IPS-20b (cell line): ENCODE measurements around the gene FLNC.

Source experiments
- H3K27ac ChIP-seq: one replicate; pipeline ENCODE4 v1.5.1; 2013; ENCODE audit warnings: low read length
- H3K27me3 ChIP-seq: 2 replicates; pipeline ENCODE4 v1.6.1; 2013; ENCODE audit warnings: mild to moderate bottlenecking, low read length, inconsistent platforms; ENCODE audit not compliant: insufficient read depth
- H3K36me3 ChIP-seq: 2 replicates; pipeline ENCODE4 v1.6.1; 2013; ENCODE audit warnings: low read depth, mild to moderate bottlenecking, inconsistent platforms, low read length, moderate library complexity; ENCODE audit not compliant: insufficient read depth
- H3K4me1 ChIP-seq: 2 replicates; pipeline ENCODE4 v1.6.1; 2013; ENCODE audit warnings: mild to moderate bottlenecking, control low read depth, inconsistent platforms, low read length, moderate library complexity; ENCODE audit not compliant: insufficient read depth
- H3K4me3 ChIP-seq: 2 replicates; pipeline ENCODE4 v1.5.1; 2013; ENCODE audit warnings: mild to moderate bottlenecking, low read length, inconsistent platforms
- H3K9ac ChIP-seq: 2 replicates; pipeline ENCODE4 v1.6.1; 2013; ENCODE audit warnings: low read depth, mild to moderate bottlenecking, inconsistent platforms, low read length, moderate library complexity
- H3K9me3 ChIP-seq: 2 replicates; pipeline ENCODE4 v1.6.1; 2013; ENCODE audit warnings: mild to moderate bottlenecking, low read depth, low read length, inconsistent platforms; ENCODE audit not compliant: insufficient read depth

FLNC gene

DNA sequence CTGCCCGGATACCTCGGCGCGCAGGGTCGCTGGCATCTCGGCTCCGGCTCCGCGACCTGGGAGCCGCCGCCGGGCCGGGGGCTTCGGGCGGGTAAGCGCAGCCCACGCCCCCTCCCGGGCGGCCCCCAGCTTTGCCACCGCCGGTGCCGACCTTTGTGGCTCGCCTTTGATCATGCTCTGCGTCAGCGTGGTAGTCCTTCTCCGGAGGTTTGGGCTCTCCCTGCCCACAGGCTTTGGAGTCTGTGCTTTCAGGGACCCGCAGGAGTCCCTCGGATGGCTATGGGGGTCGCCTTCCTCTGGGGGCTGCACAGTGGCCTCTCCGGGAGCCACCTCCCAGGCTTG is 39.7 kb downstream of the FLNC start:
- peaks cover 56% of the 10 kb centered on the region for H3K27me3 ChIP-seq
- H3K4me1 ChIP-seq, result no peaks in the 10 kb centered on the region
- no peak overlapping the region for H3K27ac ChIP-seq
- H3K9me3 ChIP-seq, result no peaks in the 10 kb centered on the region
- peak overlapping the region; percentile 41; the same call in 1 of the 2 replicates for H3K9ac ChIP-seq
- peak overlapping the region; percentile 66 for H3K4me3 ChIP-seq
- H3K36me3 ChIP-seq, result peaks cover 11% of the 10 kb centered on the region; the same call in 1 of the 2 replicates

DNA sequence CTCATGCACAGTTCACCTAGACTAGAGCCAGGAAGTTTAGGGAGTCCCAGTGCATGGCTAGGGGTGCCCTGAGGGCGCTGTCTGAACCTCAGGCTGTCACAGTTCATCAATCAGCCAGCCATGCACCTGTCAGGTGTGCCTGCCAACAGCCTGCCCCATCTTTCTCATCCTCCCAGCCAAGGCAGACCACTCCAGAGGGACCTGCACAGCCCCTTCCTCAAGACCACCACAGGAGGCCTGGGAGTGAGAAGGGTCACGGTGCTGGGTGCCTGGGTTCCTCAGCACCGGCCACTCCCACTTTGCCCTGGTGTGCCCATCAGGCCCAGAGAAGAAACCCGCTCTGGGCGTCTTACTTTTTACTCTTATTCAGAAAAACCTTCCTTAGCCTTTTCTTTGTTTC is 40.8 kb downstream of the FLNC start:
- no peak overlapping the region for H3K4me3 ChIP-seq
- no peaks in the 10 kb centered on the region for H3K36me3 ChIP-seq
- H3K27ac ChIP-seq, result no peak overlapping the region
- peaks cover 56% of the 10 kb centered on the region for H3K27me3 ChIP-seq
- H3K9me3 ChIP-seq, result no peaks in the 10 kb centered on the region
- H3K4me1 ChIP-seq, result no peaks in the 10 kb centered on the region
- H3K9ac ChIP-seq, result no peak overlapping the region

DNA sequence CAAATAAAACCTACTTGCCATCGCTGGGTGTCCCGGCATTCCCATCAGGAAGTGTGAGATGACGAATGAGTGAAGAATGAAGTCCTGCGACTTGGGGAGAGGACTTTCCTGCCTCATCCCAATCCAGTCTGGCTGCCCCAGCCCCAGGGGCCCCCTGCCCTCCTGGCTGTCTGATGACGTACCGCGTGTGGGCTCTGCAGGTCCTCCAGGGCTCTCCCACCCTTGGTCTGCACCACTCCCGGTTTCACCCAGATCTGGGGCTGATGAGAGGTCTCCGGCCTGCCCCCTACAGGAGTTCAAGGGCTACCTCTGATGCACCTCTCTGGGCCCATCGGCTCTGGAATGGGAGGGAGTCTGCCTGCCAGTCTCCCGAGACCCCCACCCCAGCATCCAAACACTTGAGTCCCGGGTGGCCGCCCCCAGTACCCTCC is 42.2 kb downstream of the FLNC start:
- Histone ChIP-seq H3K4me1 (no peaks in the 10 kb centered on the region), H3K36me3 (no peaks in the 10 kb centered on the region), H3K27ac (no peak overlapping the region), H3K9ac (no peak overlapping the region), H3K9me3 (no peaks in the 10 kb centered on the region), H3K4me3 (no peak overlapping the region), H3K27me3 (peaks cover 50% of the 10 kb centered on the region)

DNA sequence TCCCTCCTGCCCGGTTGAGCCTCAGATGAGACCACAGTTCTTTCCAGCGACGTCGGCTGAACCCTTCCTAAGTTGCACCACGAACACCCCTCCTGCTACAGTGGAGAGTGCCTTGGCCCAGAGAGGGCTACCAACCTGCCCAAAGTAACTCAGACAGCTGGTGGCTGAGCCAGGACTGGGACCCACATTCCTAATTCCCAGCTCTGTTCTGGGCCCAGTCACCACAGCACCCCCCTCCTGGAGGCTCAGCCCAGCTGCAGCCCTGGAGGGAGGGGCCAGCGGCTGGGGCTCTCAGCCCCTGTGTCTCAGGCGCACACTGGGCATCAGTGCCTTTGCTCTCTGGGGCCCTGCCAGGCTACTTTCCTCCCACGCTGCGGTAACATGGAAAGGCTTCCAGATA is 43.0 kb downstream of the FLNC start:
- no peaks in the 10 kb centered on the region for H3K4me1 ChIP-seq
- H3K4me3 ChIP-seq, result no peak overlapping the region
- no peak overlapping the region for H3K9ac ChIP-seq

DNA sequence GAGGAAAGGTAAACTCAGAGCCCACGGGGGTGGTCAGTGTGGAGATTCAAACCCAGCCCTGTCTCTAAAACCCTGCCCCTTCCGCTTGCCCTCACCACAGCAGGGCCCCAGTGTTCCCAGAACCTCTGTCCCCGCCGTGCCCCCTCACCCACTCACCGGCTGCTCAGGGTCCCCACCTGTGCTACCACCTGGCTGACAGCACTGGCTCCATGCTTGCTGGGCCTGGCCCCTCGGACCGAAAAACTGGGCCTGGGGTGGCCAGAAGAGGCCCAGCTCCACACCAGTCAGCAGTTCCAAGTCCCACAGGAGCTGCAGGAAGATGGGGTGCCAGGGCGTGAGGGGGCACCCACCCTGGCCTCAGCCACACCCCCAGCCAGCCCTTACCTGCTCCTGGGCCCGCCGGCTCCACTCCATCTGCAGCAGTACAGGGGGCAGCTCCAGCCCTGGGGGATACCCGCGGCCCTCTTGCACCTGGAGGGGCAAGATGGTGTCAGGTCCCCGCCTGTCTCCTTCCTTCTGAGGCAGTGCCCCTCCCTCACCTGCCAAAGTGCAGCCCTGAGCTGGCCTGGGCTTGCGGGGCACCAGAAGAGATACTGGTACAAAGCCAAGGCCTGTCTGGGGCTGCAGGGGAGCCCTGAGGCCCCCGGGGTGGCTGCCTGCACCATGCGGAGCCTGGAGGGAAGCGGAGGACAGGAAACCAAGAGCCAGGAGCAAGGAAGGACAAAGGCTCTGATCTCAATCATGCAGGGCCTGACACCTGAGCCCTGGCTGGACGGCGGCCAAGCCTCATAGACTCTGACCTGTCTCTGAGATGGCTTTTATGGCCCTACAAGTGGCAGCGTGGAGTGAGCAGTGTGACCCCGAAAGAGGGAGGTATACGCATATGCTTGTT is 44.2 kb downstream of the FLNC start:
- Histone ChIP-seq H3K4me3 (no peak overlapping the region), H3K36me3 (no peaks in the 10 kb centered on the region), H3K9ac (no peak overlapping the region), H3K4me1 (no peaks in the 10 kb centered on the region), H3K9me3 (no peaks in the 10 kb centered on the region), H3K27ac (no peak overlapping the region), H3K27me3 (peaks cover 30% of the 10 kb centered on the region)

More for the DNA sequence above, 43.0 kb downstream of the FLNC start:
- Histone ChIP-seq H3K36me3 (no peaks in the 10 kb centered on the region), H3K27ac (no peak overlapping the region), H3K9me3 (no peaks in the 10 kb centered on the region), H3K27me3 (peaks cover 42% of the 10 kb centered on the region)

DNA sequence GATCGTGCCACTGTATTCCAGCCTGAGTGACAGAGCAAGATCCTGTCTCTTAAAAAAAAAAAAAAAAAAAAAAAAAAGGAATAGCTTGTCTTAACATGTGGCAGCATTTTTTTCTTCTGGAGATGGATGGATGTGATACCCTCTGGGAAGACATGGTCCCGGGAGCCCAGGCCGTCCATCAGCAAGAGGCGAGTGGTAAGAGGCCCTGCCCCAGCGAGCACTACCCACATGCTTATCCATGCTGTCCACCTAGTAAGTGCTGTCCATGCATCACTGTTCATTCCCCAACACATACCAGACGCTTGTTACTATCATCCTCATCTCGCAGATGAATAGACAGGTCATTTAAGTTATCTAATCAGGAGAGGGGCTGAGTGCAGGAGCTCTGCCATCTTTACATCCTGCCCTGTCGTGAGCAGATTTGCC is 45.3 kb downstream of the FLNC start:
- H3K27ac ChIP-seq, result no peak overlapping the region
- no peaks in the 10 kb centered on the region for H3K9me3 ChIP-seq
- peaks cover 19% of the 10 kb centered on the region for H3K27me3 ChIP-seq
- no peaks in the 10 kb centered on the region for H3K4me1 ChIP-seq
- H3K4me3 ChIP-seq, result no peak overlapping the region
- H3K36me3 ChIP-seq, result no peaks in the 10 kb centered on the region
- no peak overlapping the region for H3K9ac ChIP-seq

DNA sequence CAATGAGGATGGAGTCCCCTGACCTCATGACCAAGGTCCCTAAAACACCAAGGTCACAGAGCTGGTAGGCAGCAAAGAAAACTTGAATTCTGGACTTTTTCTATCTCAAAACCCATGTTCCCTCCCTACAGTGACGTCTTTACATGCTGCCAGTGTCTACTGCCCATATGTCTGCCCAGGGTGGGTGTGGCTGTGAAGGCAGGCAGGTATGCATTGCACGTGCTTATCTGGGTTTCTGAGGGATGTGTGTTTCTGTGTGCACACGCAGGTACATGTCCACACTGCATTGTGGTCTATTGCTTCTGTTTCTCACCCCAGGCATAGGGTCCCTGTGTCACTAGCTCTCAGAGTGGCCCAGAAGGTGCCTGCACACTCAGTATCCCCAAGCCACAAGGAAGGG is 45.9 kb downstream of the FLNC start:
- Histone ChIP-seq H3K4me3 (no peak overlapping the region), H3K4me1 (no peaks in the 10 kb centered on the region), H3K9ac (no peak overlapping the region), H3K36me3 (no peaks in the 10 kb centered on the region), H3K27me3 (peaks cover 13% of the 10 kb centered on the region), H3K9me3 (no peaks in the 10 kb centered on the region), H3K27ac (no peak overlapping the region)

DNA sequence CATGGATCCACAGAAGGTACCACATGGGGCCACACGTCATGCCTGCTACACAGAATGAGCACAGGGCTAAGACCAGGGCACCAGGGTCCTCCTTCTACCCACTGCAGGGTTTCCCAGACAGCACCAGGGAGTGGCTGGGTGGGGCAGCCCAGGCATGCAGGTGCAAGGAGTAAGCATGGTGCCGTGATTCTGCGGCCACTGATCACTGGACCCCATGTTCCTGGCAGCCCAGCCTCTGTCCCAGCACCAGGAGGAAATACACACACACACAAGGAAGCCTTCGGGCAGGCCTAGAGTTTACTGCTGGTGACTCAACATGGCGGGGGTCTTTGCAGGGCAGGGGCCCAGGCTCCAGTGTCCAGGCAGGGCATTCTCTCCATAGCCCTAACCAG is 46.4 kb downstream of the FLNC start:
- Histone ChIP-seq H3K4me3 (no peak overlapping the region), H3K9ac (no peak overlapping the region), H3K36me3 (no peaks in the 10 kb centered on the region), H3K27me3 (peaks cover 8% of the 10 kb centered on the region), H3K4me1 (no peaks in the 10 kb centered on the region), H3K27ac (no peak overlapping the region), H3K9me3 (no peaks in the 10 kb centered on the region)

DNA sequence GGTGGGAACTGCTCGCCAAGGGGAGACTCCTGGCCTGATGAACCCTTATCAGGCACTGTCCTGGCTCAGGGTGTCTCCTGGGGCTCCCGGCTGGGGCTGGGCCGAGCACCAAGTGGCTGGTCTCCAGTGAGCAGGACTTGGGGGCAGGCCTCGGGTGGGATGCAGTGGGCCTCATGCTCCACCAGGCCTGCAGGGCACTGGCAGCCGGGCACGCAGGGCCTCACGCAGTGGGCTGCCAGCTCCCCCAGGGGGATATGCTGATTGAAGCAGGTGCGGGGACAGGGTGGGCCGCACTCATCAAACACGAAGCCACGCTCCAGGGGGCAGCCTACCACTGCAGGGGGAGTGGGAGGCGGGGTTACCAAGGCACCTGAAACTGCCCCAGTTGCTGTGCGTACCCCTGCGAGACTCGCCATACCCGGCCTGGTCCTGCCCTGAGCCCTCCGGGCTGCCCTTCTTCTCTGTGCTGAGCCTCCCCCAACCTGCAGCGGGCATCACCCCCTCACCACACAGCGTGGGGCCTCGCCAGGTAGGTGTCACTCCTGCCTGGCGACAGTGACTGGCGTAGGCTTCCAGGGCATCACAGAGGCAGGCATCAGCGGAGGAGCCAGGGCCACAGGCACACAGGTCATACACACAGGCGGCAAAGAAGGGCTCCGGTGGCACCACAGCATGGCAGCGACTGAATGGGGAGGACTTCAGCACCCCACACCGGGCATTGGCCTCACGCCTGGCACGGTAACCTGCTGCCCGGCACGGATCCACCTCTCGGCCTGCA is 47.0 kb downstream of the FLNC start:
- Histone ChIP-seq H3K4me3 (no peak overlapping the region), H3K27ac (no peak overlapping the region), H3K4me1 (no peaks in the 10 kb centered on the region), H3K9me3 (no peaks in the 10 kb centered on the region), H3K9ac (no peak overlapping the region; the same call in 1 of the 2 replicates), H3K36me3 (no peaks in the 10 kb centered on the region), H3K27me3 (peaks cover 2% of the 10 kb centered on the region)

DNA sequence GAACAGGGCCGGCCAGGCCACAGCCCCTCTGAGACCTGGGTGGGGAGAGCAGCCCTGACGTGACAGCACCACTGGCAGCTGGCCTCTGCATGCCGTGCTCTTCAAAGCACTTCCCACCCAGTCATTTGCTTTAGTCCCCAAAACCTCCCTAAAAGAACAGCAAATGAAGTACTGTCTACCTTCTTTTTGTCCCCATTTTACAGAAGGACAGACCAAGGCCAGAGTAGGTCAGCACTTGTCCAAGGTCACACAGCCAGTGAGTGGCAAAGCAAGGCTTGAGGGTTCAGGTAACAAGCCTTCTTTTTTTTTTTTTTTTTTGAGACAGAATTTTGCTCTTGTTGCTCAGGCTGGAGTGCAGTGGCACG is 47.5 kb downstream of the FLNC start:
- Histone ChIP-seq H3K36me3 (no peaks in the 10 kb centered on the region), H3K27me3 (no peaks in the 10 kb centered on the region), H3K9ac (no peak overlapping the region; the same call in 1 of the 2 replicates), H3K4me1 (no peaks in the 10 kb centered on the region), H3K27ac (no peak overlapping the region), H3K9me3 (no peaks in the 10 kb centered on the region), H3K4me3 (no peak overlapping the region)

DNA sequence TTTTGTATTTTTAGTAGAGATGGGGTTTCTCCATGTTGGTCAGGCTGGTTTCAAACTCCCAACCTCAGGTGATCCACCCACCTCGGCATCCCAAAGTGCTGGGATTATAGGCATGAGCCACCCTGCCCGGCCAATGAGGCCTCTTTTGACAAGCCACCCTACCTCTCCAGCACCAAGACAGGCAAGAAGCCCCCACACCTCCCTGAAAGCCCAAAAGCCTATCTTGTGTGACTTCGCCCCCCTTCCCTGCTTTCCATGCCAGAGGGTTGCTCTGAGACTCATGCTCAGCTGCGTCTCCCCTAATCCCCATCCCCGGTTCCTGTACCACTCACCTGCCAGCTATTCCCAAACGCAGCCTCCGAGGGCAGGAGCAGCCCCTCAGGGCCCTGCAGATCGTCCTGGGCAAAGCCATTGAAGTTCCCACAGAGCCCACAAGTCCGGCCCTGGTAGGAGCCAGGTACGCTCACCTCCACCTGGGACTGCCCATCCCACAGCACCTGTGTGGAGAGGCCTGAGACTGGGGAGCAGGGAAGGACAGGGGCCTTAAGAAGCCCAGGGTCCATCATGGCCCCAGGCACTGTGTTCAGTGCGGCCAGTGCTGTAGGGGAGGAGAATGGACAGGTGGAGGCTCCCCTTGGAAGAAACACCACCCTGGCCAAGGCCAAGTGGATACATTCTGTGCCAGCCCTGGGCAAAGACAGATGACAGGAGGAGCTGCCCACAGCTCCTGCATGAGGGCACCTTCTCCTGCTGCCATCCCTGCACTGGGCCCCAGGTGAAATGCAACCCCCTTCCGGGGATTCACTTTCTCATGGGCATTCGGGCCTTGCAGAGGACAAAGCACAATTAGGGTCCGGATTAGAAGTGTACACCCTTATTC is 48.3 kb downstream of the FLNC start:
- Histone ChIP-seq H3K9me3 (no peaks in the 10 kb centered on the region), H3K27me3 (no peaks in the 10 kb centered on the region), H3K4me1 (no peaks in the 10 kb centered on the region), H3K27ac (no peak overlapping the region), H3K9ac (no peak overlapping the region), H3K36me3 (no peaks in the 10 kb centered on the region), H3K4me3 (no peak overlapping the region)
